HG03175 (cell line): ENCODE measurements around the gene APBA2.

Source experiments
- ATAC-seq: cut with Tn5 transposase; IDR thresholded peaks from one replicate; pipeline ENCODE4 v1.9.1; 2021; ENCODE audit warnings: mild to moderate bottlenecking, moderate library complexity; ENCODE audit not compliant: unreplicated experiment

APBA2 gene

GRCh38 chr15:29072444-29072843 lies 186.7 kb downstream of the APBA2 start:
- no peak for ATAC-seq

GRCh38 chr15:29074045-29074444 lies 188.3 kb downstream of the APBA2 start:
- no peak for ATAC-seq

GRCh38 chr15:29078541-29078940 lies 192.8 kb downstream of the APBA2 start:
- ATAC-seq, result no peak

GRCh38 chr15:29079479-29079878 lies 193.7 kb downstream of the APBA2 start:
- no peak for ATAC-seq

- no peak for ATAC-seq
These were observed 196.0 kb downstream of the APBA2 start for GRCh38 chr15:29081781-29082180.

- ATAC-seq, result no peak
These were observed 197.4 kb downstream of the APBA2 start for GRCh38 chr15:29083161-29083560.

- no peak for ATAC-seq
These were observed 198.1 kb downstream of the APBA2 start for GRCh38 chr15:29083858-29084257.

GRCh38 chr15:29086001-29086400 lies 200.2 kb downstream of the APBA2 start:
- ATAC-seq, result no peak

- ATAC-seq, result no peak
These were observed 201.1 kb downstream of the APBA2 start for GRCh38 chr15:29086891-29087290.

- ATAC-seq, result no peak
These were observed 201.9 kb downstream of the APBA2 start for GRCh38 chr15:29087521-29088285.

- no peak for ATAC-seq
These were observed 202.9 kb downstream of the APBA2 start for GRCh38 chr15:29088666-29089065.

- ATAC-seq, result no peak
These were observed 204.2 kb downstream of the APBA2 start for GRCh38 chr15:29089731-29090616.

GRCh38 chr15:29090617-29091466 lies 205.1 kb downstream of the APBA2 start:
- no peak for ATAC-seq

- ATAC-seq, result no peak
These were observed 205.9 kb downstream of the APBA2 start for GRCh38 chr15:29091666-29092065.

- ATAC-seq, result no peak
These were observed 206.7 kb downstream of the APBA2 start for GRCh38 chr15:29092376-29093064.

- ATAC-seq, result no peak
These were observed 207.3 kb downstream of the APBA2 start for GRCh38 chr15:29093065-29093435.

GRCh38 chr15:29093696-29094343 lies 208.0 kb downstream of the APBA2 start:
- ATAC-seq, result no peak

GRCh38 chr15:29094711-29095110 lies 208.9 kb downstream of the APBA2 start:
- no peak for ATAC-seq

GRCh38 chr15:29095746-29096145 lies 210.0 kb downstream of the APBA2 start:
- no peak for ATAC-seq

- no peak for ATAC-seq
These were observed 211.4 kb downstream of the APBA2 start for GRCh38 chr15:29097168-29097567.
